H1 (cell line): Measurements from ENCODE around the gene ZFAND2B. TPM values are rescaled to one million over a fixed set of nuclear protein-coding genes. Genes with fewer than 3 reads are reported as not detected.

Source experiments
- CTCF ChIA-PET: fragments of 300-600 bp; sonication (Branson Sonifier 250); formaldehyde crosslinking; loops from one replicate; lab custom pipeline; 2021; ENCODE audit not compliant: partially characterized antibody; lab: Charles Lee
- POLR2A ChIA-PET: fragments of 300-600 bp; sonication (Branson Sonifier 250); formaldehyde crosslinking; loops from one replicate; lab custom pipeline; 2021; ENCODE audit warnings: inconsistent platforms; ENCODE audit not compliant: partially characterized antibody; lab: Charles Lee
- DNase-seq, 2 experiments: peaks; one replicate each; pipeline versions ENCODE4 v3.0.0 to v3.0.0-alpha.2; 2010 to 2022; ENCODE audit warnings: low spot score in 2 of 2, low read depth in 1 of 2, mixed read lengths in 1 of 2
- FAIRE-seq: peaks from 2 replicates; lab custom pipeline; 2011; peaks lifted over from hg19 to GRCh38; lab: Jason Lieb, UNC
- H2AFZ ChIP-seq: 2 replicates; pipeline ENCODE4 v1.8.1; 2012; ENCODE audit warnings: low read length, inconsistent platforms
- H2AK5ac ChIP-seq: 2 replicates; pipeline ENCODE4 v1.6.1; 2013; ENCODE audit warnings: low read depth, low read length
- H2BK120ac ChIP-seq: replicated peaks from 2 replicates; pipeline ENCODE3; 2013; ENCODE audit warnings: low read depth, low read length, inconsistent platforms
- H2BK12ac ChIP-seq: 2 replicates; pipeline ENCODE4 v1.6.1; 2013; ENCODE audit warnings: low read depth, low read length
- H2BK15ac ChIP-seq: 2 replicates; pipeline ENCODE4 v1.6.1; 2013; ENCODE audit warnings: low read length
- H2BK20ac ChIP-seq: 2 replicates; pipeline ENCODE4 v1.6.1; 2013; ENCODE audit warnings: low read length
- H2BK5ac ChIP-seq: 2 replicates; pipeline ENCODE4 v1.6.1; 2013; ENCODE audit warnings: low read depth, low read length
- H3K14ac ChIP-seq: 2 replicates; pipeline ENCODE4 v1.6.1; 2013; ENCODE audit warnings: inconsistent platforms; ENCODE audit not compliant: insufficient read length
- H3K18ac ChIP-seq: 2 replicates; pipeline ENCODE4 v1.6.1; 2013; ENCODE audit warnings: low read length; ENCODE audit errors: extremely low read depth
- H3K23ac ChIP-seq: 2 replicates; pipeline ENCODE4 v1.6.1; 2013; ENCODE audit warnings: inconsistent platforms; ENCODE audit not compliant: insufficient read length
- H3K23me2 ChIP-seq: 2 replicates; pipeline ENCODE4 v1.6.1; 2013; ENCODE audit warnings: low read depth, low read length
- H3K27ac ChIP-seq: 2 replicates; pipeline ENCODE4 v1.6.1; 2011; ENCODE audit warnings: low read depth, low read length, inconsistent platforms
- H3K27me3 ChIP-seq, 4 experiments: replicated peaks in 1 of 4; 1 replicate in 1 of 4; 2 replicates in 3 of 4; pipeline versions ENCODE4 v1.6.1 to v1.8.1; 2011 to 2013; ENCODE audit warnings: low read length in 3 of 4, mild to moderate bottlenecking in 3 of 4, inconsistent platforms in 2 of 4, mixed read lengths in 2 of 4, moderate library complexity in 1 of 4; ENCODE audit not compliant: control insufficient read depth in 3 of 4, insufficient read depth in 3 of 4; ENCODE audit errors: extremely low read depth in 1 of 4
- H3K36me3 ChIP-seq, 4 experiments: 2 replicates each; pipeline versions ENCODE4 v1.6.1 to v1.8.1; 2011 to 2013; ENCODE audit warnings: mild to moderate bottlenecking in 4 of 4, low read length in 3 of 4, moderate library complexity in 2 of 4, control low read depth in 1 of 4, inconsistent platforms in 1 of 4; ENCODE audit not compliant: insufficient read depth in 4 of 4, control insufficient read depth in 2 of 4
- H3K4ac ChIP-seq: replicated peaks from 2 replicates; pipeline ENCODE3; 2013; ENCODE audit warnings: low read length, low read depth, mixed read lengths, inconsistent platforms; ENCODE audit not compliant: insufficient read length
- H3K4me1 ChIP-seq, 4 experiments: replicated peaks in 1 of 4; 1 replicate in 1 of 4; 2 replicates in 3 of 4; pipeline versions ENCODE4 v1.6.1 to v1.8.1; 2011 to 2013; ENCODE audit warnings: low read length in 3 of 4, inconsistent platforms in 2 of 4, mixed read lengths in 1 of 4; ENCODE audit not compliant: insufficient read depth in 4 of 4, control insufficient read depth in 3 of 4
- H3K4me2 ChIP-seq, 2 experiments: 2 replicates each; pipeline versions ENCODE4 v1.6.1 to v1.8.1; 2011 to 2013; ENCODE audit warnings: low read depth in 2 of 2, low read length in 2 of 2, control low read depth in 1 of 2, inconsistent platforms in 1 of 2, mild to moderate bottlenecking in 1 of 2; ENCODE audit not compliant: insufficient read depth in 1 of 2
- H3K4me3 ChIP-seq, 4 experiments: fragments of 200-600, 300-600 bp in 1 of 4; sonication (generic), shearing (Covaris generic), sonication (Bioruptor Twin) in 1 of 4; 2 replicates each; pipeline versions ENCODE4 v1.5.1 to v1.8.1; 2011 to 2016; ENCODE audit warnings: low read length in 4 of 4, low read depth in 3 of 4, control low read depth in 2 of 4, inconsistent platforms in 2 of 4, mild to moderate bottlenecking in 2 of 4, mixed read lengths in 1 of 4, moderate library complexity in 1 of 4; ENCODE audit not compliant: insufficient read depth in 2 of 4; ENCODE audit errors: extremely low read depth in 1 of 4
- H3K56ac ChIP-seq: replicated peaks from 2 replicates; pipeline ENCODE3; 2013; ENCODE audit warnings: low read depth, mild to moderate bottlenecking, mixed read lengths, low read length, inconsistent platforms; ENCODE audit not compliant: insufficient read length
- H3K79me1 ChIP-seq: 2 replicates; pipeline ENCODE4 v1.6.1; 2013; ENCODE audit warnings: low read depth, low read length, control low read depth
- H3K79me2 ChIP-seq, 2 experiments: 2 replicates each; pipeline versions ENCODE4 v1.6.1 to v1.8.1; 2012 to 2013; ENCODE audit warnings: low read length in 2 of 2, mild to moderate bottlenecking in 2 of 2, inconsistent platforms in 1 of 2; ENCODE audit not compliant: insufficient read depth in 2 of 2, control insufficient read depth in 1 of 2
- H3K9ac ChIP-seq, 4 experiments: replicated peaks in 1 of 4; 1 replicate in 1 of 4; 2 replicates in 3 of 4; pipeline versions ENCODE4 v1.6.1 to v1.8.1; 2011 to 2013; ENCODE audit warnings: low read depth in 3 of 4, low read length in 3 of 4, control low read depth in 2 of 4, mild to moderate bottlenecking in 2 of 4, moderate library complexity in 2 of 4, inconsistent platforms in 1 of 4; ENCODE audit errors: extremely low read depth in 1 of 4
- H3K9me3 ChIP-seq, 2 experiments: 2 replicates each; pipeline versions ENCODE4 v1.6.1 to v1.8.1; 2012 to 2013; ENCODE audit warnings: mild to moderate bottlenecking in 2 of 2, moderate library complexity in 2 of 2, control low read depth in 1 of 2, inconsistent platforms in 1 of 2, low read depth in 1 of 2, low read length in 1 of 2, mixed read lengths in 1 of 2; ENCODE audit not compliant: insufficient read depth in 2 of 2
- H4K20me1 ChIP-seq, 2 experiments: replicated peaks in 1 of 2; 2 replicates each; pipeline versions ENCODE3 to v1.8.1; 2011 to 2013; ENCODE audit warnings: inconsistent platforms in 2 of 2, low read length in 2 of 2, mild to moderate bottlenecking in 1 of 2; ENCODE audit not compliant: insufficient read depth in 2 of 2, control insufficient read depth in 1 of 2
- H4K5ac ChIP-seq: 2 replicates; pipeline ENCODE4 v1.6.1; 2013; ENCODE audit warnings: low read length, low read depth, mixed read lengths, inconsistent platforms; ENCODE audit not compliant: insufficient read length
- H4K8ac ChIP-seq: 2 replicates; pipeline ENCODE4 v1.8.0; 2013; ENCODE audit warnings: mild to moderate bottlenecking, moderate library complexity, low read length, inconsistent platforms; ENCODE audit not compliant: insufficient read depth; ENCODE audit errors: extremely low read depth
- H4K91ac ChIP-seq: replicated peaks from 2 replicates; pipeline ENCODE3; 2013; ENCODE audit warnings: low read length, mixed read lengths, inconsistent platforms; ENCODE audit not compliant: insufficient read length
- CHD2 ChIP-seq: IDR thresholded peaks from 2 replicates; pipeline ENCODE4 v1.6.1; 2012; ENCODE audit warnings: low read length, improper control_type of control experiment
- JUN ChIP-seq: IDR thresholded peaks from 2 replicates; pipeline ENCODE4 v1.6.1; 2011; ENCODE audit warnings: low read depth, mild to moderate bottlenecking, improper control_type of control experiment, low read length
- POLR2AphosphoS5 ChIP-seq: IDR thresholded peaks from 2 replicates; pipeline ENCODE4 v1.6.1; 2011; ENCODE audit warnings: low read depth, low read length
- TCF12 ChIP-seq: IDR thresholded peaks from 2 replicates; pipeline ENCODE4 v1.6.1; 2011; ENCODE audit warnings: low read depth, mild to moderate bottlenecking, low read length
- YY1 ChIP-seq: IDR thresholded peaks from 2 replicates; pipeline ENCODE4 v1.6.1; 2011; ENCODE audit warnings: low read depth, mild to moderate bottlenecking, low read length
- WGBS, 2 experiments: shearing (Covaris generic) in 1 of 2; methylation state at CpG; one replicate each; pipeline versions ENCODE4 v1.1.6 to v1.1.7; 2013 to 2015; ENCODE audit warnings: low lambda C conversion rate in 2 of 2, mixed read lengths in 2 of 2, inconsistent platforms in 1 of 2, low coverage in 1 of 2, missing lambda C conversion rate in 1 of 2; ENCODE audit not compliant: insufficient replicate concordance in 2 of 2, insufficient coverage in 1 of 2, insufficient read length in 1 of 2; ENCODE audit errors: extremely low coverage in 1 of 2, missing lambda C conversion rate in 1 of 2; 5-methylcytosine and 5-hydroxymethylcytosine counted together
- polyA plus RNA-seq, 7 experiments: library from polyadenylated mRNA; depleted of rRNA in 3 of 7; stranded (reverse) in 5 of 7; unstranded in 2 of 7; fragments of >200 nt in 5 of 7; fragments of 200-250 nt in 2 of 7; gene quantifications; 1 replicate in 5 of 7; 2 replicates in 1 of 7; 4 replicates in 1 of 7; pipeline versions ENCODE4 v1.2.1 to v1.2.3, GENCODE V29; 2011 to 2013; ENCODE audit warnings: missing spikeins in 2 of 7, mixed read lengths in 2 of 7
- total RNA-seq: library from RNA; stranded (reverse); fragmentation: NEBNext Ultra II Directional; extraction: Animal tissue kit (Norgen Biotek cat#: 25700); gene quantifications from 2 replicates; pipeline ENCODE4 v1.2.1, GENCODE V29; 2021

ZFAND2B gene
- total and polyA plus RNA-seq, 2 of the 8 experiments (the other 6 are each of a cell fraction or from before 2014, with no cell fraction given), result 16.0 to 17.9 TPM

DNA sequence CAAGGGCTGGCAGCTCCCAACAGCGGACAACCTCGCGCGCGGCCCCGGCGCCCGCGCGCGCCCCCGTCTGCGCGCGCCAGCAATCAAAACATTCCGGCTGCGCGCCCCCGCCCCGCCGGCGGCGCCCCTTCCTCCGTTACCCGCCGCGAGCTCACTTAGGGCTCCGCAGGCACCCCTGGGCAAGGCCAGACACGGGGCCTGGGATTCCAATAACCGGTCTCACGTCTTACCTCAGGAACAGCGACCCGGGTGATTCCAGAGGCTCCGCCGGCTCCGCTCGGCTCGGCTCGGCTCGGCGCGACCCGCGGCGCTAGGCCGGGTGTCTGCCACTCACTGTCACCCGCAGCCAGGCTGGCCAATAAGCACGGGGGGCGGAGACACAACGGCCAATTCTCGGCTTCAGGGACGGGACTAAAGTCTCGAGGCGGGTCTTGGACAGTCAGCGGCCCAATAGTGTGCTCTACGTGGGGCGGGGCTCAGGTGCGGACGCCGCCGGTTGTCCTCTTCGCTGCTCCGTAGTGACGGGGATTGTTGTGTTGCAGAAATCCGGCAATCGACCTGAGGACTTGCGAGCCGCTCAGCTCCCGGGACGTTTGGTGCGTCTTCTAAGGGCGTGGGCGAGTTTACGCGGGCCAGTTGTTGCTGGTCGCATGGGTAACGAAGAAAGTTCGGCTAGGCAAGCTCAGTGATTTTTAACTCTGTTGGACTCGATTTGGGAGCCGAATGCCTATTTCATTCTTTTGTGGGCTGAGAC is 22.9 kb downstream of the ZFAND2B start, which contains the start of the genes ANKZF1 and ATG9A:
ANKZF1 (plus strand) TSS at position 502 of the 754 bp plus-strand sequence. CDS start 452 bp downstream, outside the sequence.
ATG9A (minus strand) TSS at position 332 of the 754 bp plus-strand sequence. CDS start 1,612 bp downstream, outside the sequence.
- Histone ChIP-seq H2BK20ac (no peak within 1 kb of the TSS), H4K20me1 (no peaks in the 10 kb centered on the region), H2BK5ac (peak within 1 kb of the TSS; percentile 41), H3K56ac (peak within 1 kb of the TSS; percentile 52), H2BK120ac (no peak within 1 kb of the TSS), H2AK5ac (no peak within 1 kb of the TSS), H3K4me2 (peak within 1 kb of the TSS; percentile 88 to 91), H4K5ac (peak within 1 kb of the TSS; percentile 79), H3K9me3 (no peaks in the 10 kb centered on the region), H4K8ac (peak within 1 kb of the TSS; percentile 88; the same call in 1 of the 2 replicates), H2BK12ac (peak within 1 kb of the TSS; percentile 2; the same call in 1 of the 2 replicates), H2AFZ (no peak within 1 kb of the TSS), H3K27me3 (no peaks in the 10 kb centered on the region; a peak in 1 of 7 replicates), H2BK15ac (no peak within 1 kb of the TSS), H3K4me3 (peak within 1 kb of the TSS; percentile 82 to 97 (median 92)), H3K4me1 (peaks cover 0 to 6% (median 3%) of the 10 kb centered on the region in 4 experiments; a peak in 5 of 7 replicates), H3K36me3 (peaks cover 18 to 48% (median 35%) of the 10 kb centered on the region in 4 experiments), H3K79me1 (no peaks in the 10 kb centered on the region; the same call in 1 of the 2 replicates), H3K27ac (peak within 1 kb of the TSS; percentile 71), H3K23me2 (peaks cover 7% of the 10 kb centered on the region; the same call in 1 of the 2 replicates), H3K14ac (no peak within 1 kb of the TSS), H3K23ac (no peak within 1 kb of the TSS), H3K79me2 (peaks cover 0 to 12% of the 10 kb centered on the region in 2 experiments; a peak in 2 of 4 replicates), H3K18ac (peak within 1 kb of the TSS; percentile 87; the same call in 1 of the 2 replicates), H4K91ac (no peak within 1 kb of the TSS), H3K4ac (peak within 1 kb of the TSS; percentile 32), H3K9ac (peak within 1 kb of the TSS; percentile 82 to 96 (median 86))
- POLR2A ChIA-PET, result interaction anchor here (0.7 to 4.6 kb wide), 17 partner anchors 8 to 101 kb away, joined by 3 to 57 read pairs (median 5); partner anchors contain the start of genes ABCB6, CNPPD1, DNAJB2 and GLB1L
- FAIRE-seq (peak; percentile 71), DNase-seq (peak; percentile 93 to 95)
- 1% methylated on average over 62 of the region's 80 CpGs; no CpG with 5 or more reads in 1 of the 2 experiments for WGBS, 2 experiments
- CTCF ChIA-PET, result interaction anchor here (0.7 to 4.9 kb wide), 10 partner anchors 16 to 124 kb away, joined by 3 to 23 read pairs (median 4); partner anchors contain the start of genes GLB1L and STK16
- TF ChIP-seq POLR2AphosphoS5, result peak; percentile 82
- peak; percentile 91 for TF ChIP-seq CHD2
- no peak for TF ChIP-seq TCF12
- TF ChIP-seq JUN, result no peak
- TF ChIP-seq YY1, result no peak
